ENCODE results near the gene MTX1. TPM values are rescaled to one million over a fixed set of nuclear protein-coding genes. Genes with fewer than 3 reads are reported as not detected.

MTX1 gene
- total RNA-seq, 2 experiments from 2014 or later: 43.9 to 70.2 TPM

GRCh38 chr1:155236451-155236850 is 28.0 kb downstream of the MTX1 start:
- CTCF ChIA-PET (ENCODE audit: unreplicated experiment): no interaction called here
- DNase-seq (ENCODE audit: low spot score): no peak
- intact Hi-C loops (cut with micrococcal nuclease; ENCODE audit: unreplicated experiment): no loop called here
- H4K20me1 ChIP-seq (ENCODE audit: insufficient read depth, low read length): no peaks in the 10 kb centered on the region
- no peak overlapping the region for H2AFZ ChIP-seq (ENCODE audit: low read length)
- no peak for TF ChIP-seq CTCF (conservative IDR thresholded peaks at IDR 0.05; ENCODE audit: low read length)
- BruUV-seq (replicated peaks): no TSS peak
- no peak overlapping the region for H3K4me3 ChIP-seq (ENCODE audit: low read depth, low read length, poor library complexity, severe bottlenecking)
- H3K4me2 ChIP-seq (ENCODE audit: low read length): no peak overlapping the region
- H3K9me2 ChIP-seq (ENCODE audit: insufficient read depth, low read length): no peaks in the 10 kb centered on the region
- H3K9me3 ChIP-seq (ENCODE audit: low read length): no peaks in the 10 kb centered on the region
- peaks cover 11% of the 10 kb centered on the region for H3K36me3 ChIP-seq (ENCODE audit: insufficient read depth, low read length)
- H3K27ac ChIP-seq (ENCODE audit: low read depth, low read length, poor library complexity, severe bottlenecking): no peak overlapping the region
- POLR2A ChIA-PET: no interaction called here
- peaks cover 8% of the 10 kb centered on the region for H3K4me1 ChIP-seq (ENCODE audit: insufficient read depth, low read length, poor library complexity, severe bottlenecking)
- no peaks in the 10 kb centered on the region for H3K79me2 ChIP-seq (ENCODE audit: insufficient read depth, low read depth, low read length)

- H3K36me3 ChIP-seq (ENCODE audit: insufficient read depth, low read length): peaks cover 10% of the 10 kb centered on the region
- H3K4me3 ChIP-seq (ENCODE audit: low read depth, low read length, poor library complexity, severe bottlenecking): peak overlapping the region; percentile 70
- peak overlapping the region; percentile 96 for H3K4me2 ChIP-seq (ENCODE audit: low read length)
- CTCF ChIA-PET (ENCODE audit: unreplicated experiment): interaction anchor here (0.9 kb wide), 1 partner anchor 10 kb away, joined by 3 read pairs; no protein-coding TSS in a partner anchor
- no TSS peak for BruUV-seq (replicated peaks)
- peaks cover 16% of the 10 kb centered on the region; the same call in 1 of the 2 replicates for H3K79me2 ChIP-seq (ENCODE audit: insufficient read depth, low read depth, low read length)
- no peaks in the 10 kb centered on the region for H3K9me2 ChIP-seq (ENCODE audit: insufficient read depth, low read length)
- no peaks in the 10 kb centered on the region for H4K20me1 ChIP-seq (ENCODE audit: insufficient read depth, low read length)
- H2AFZ ChIP-seq (ENCODE audit: low read length): peak overlapping the region; percentile 30; the same call in 1 of the 2 replicates
- peak; percentile 86 for DNase-seq (ENCODE audit: low spot score)
- H3K9me3 ChIP-seq (ENCODE audit: low read length): no peaks in the 10 kb centered on the region
- no peak for TF ChIP-seq CTCF (conservative IDR thresholded peaks at IDR 0.05; ENCODE audit: low read length)
- TF ChIP-seq EZH2phosphoT487 (IDR thresholded peaks at IDR 0.05; ENCODE audit: borderline replicate concordance, low read depth, low read length): no peak
- intact Hi-C loops (cut with micrococcal nuclease; ENCODE audit: unreplicated experiment): no loop called here
- POLR2A ChIA-PET: interaction anchor here (0.7 to 1.1 kb wide), 2 partner anchors 14 to 268 kb away, joined by 3 to 4 read pairs; no protein-coding TSS in a partner anchor
- peak overlapping the region; percentile 46 for H3K27ac ChIP-seq (ENCODE audit: low read depth, low read length, poor library complexity, severe bottlenecking)
- peaks cover 38% of the 10 kb centered on the region for H3K4me1 ChIP-seq (ENCODE audit: insufficient read depth, low read length, poor library complexity, severe bottlenecking)
Observed at GRCh38 chr1:155241069-155241679, 32.7 kb downstream of the MTX1 start.

- Histone ChIP-seq H4K20me1 (ENCODE audit: insufficient read depth, low read length) (no peaks in the 10 kb centered on the region), H3K36me3 (ENCODE audit: insufficient read depth, low read length) (peaks cover 6% of the 10 kb centered on the region; the same call in 1 of the 2 replicates), H3K9me3 (ENCODE audit: low read length) (no peaks in the 10 kb centered on the region), H3K27ac (ENCODE audit: low read depth, low read length, poor library complexity, severe bottlenecking) (peak overlapping the region; percentile 46), H3K4me2 (ENCODE audit: low read length) (peak overlapping the region; percentile 96), H3K9me2 (ENCODE audit: insufficient read depth, low read length) (no peaks in the 10 kb centered on the region), H3K4me3 (ENCODE audit: low read depth, low read length, poor library complexity, severe bottlenecking) (peak overlapping the region; percentile 70), H3K79me2 (ENCODE audit: insufficient read depth, low read depth, low read length) (peaks cover 16% of the 10 kb centered on the region; the same call in 1 of the 2 replicates), H3K4me1 (ENCODE audit: insufficient read depth, low read length, poor library complexity, severe bottlenecking) (peaks cover 38% of the 10 kb centered on the region), H2AFZ (ENCODE audit: low read length) (no peak overlapping the region; the same call in 1 of the 2 replicates)
- no peak for TF ChIP-seq CTCF (conservative IDR thresholded peaks at IDR 0.05; ENCODE audit: low read length)
- TF ChIP-seq EZH2phosphoT487 (IDR thresholded peaks at IDR 0.05; ENCODE audit: borderline replicate concordance, low read depth, low read length): no peak
- POLR2A ChIA-PET: no interaction called here
- BruUV-seq (replicated peaks): no TSS peak
- intact Hi-C loops (cut with micrococcal nuclease; ENCODE audit: unreplicated experiment): no loop called here
- CTCF ChIA-PET (ENCODE audit: unreplicated experiment): interaction anchor here (0.9 kb wide), 1 partner anchor 9 kb away, joined by 3 read pairs; no protein-coding TSS in a partner anchor
- DNase-seq (ENCODE audit: low spot score): no peak
Observed at GRCh38 chr1:155241841-155242264, 33.4 kb downstream of the MTX1 start.

Measured in OCI-LY7 (cell line).